Right lung (tissue), 5 donors: ENCODE results near the gene TNIK. TPM values are rescaled to one million over a fixed set of nuclear protein-coding genes. Genes with fewer than 3 reads are reported as not detected.
A peak's percentile ranks its signal among the peaks of the same experiment; 100 is the strongest.

Experiments
- DNase-seq, 2 donors: peaks; one replicate each; pipeline ENCODE4 v3.0.0-alpha.2; 2013
- polyA plus RNA-seq, 5 donors: library from polyadenylated mRNA; unstranded; fragments of 120-200 nt; gene quantifications; one replicate each; pipeline versions ENCODE4 v1.2.1 to v1.2.3, GENCODE V29; 2013; ENCODE audit warnings: inconsistent platforms in 1 of 5, low replicate concordance in 1 of 5; ENCODE audit not compliant: insufficient read length in 5 of 5, insufficient read depth in 1 of 5

The TNIK gene
- polyA plus RNA-seq, 5 donors, result 11.5 to 21.1 (median 16.2) TPM

DNA sequence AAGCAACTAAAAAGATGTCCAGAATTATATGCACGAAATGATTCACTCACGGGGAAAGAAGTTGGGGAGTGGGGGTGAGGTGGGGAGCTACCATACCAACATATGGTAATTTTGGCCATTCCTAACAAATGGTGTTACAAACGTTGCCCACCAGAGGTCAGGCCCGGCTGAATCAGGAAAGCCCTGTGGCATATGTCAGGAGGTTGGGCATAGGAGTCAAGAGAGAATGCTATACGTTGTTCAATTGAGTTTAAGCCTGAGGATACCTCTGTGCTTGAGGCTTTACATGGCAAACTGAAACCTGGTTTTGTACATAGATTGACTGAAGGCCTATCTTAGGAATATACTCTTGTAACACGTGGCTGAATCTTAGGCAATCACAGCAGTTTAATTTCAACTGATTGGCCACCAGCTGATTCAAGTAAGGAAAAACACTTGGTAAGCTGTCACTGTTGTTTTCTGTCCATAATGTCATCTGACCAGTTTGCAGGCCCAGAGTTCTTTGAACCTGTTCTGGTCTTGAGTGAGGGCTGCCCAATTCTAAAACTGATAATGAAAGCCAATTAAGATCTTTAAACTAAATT lies 410.3 kb downstream of the TNIK start:
- peak in 1 of 2 donors; percentile 46 for DNase-seq

- no peak for DNase-seq
Observed at GRCh38 chr3:171046760-171047159, 413.4 kb downstream of the TNIK start.

GRCh38 chr3:171044835-171045793 lies 415.1 kb downstream of the TNIK start:
- no peak for DNase-seq

GRCh38 chr3:171044384-171044783 lies 415.8 kb downstream of the TNIK start:
- no peak for DNase-seq

DNA sequence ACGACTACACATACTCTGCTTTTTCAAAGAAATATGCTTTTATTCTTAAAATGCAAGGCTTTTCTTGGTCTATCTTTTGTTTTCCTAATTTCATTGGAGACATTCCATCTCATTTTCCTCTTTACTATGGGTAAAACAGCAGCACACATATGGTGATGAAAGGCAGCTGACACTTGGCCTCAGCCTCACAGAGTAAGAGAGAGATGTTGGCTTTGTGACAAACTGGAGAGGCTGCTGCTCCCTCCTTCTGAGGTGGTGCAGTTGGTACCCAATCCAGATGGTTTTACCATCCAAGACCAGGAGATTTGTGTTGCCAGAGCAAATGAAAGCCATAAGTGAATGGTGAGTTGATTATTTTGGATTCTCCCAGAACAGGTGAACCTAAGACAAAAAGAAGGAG lies 420.5 kb downstream of the TNIK start:
- DNase-seq, result no peak

DNA sequence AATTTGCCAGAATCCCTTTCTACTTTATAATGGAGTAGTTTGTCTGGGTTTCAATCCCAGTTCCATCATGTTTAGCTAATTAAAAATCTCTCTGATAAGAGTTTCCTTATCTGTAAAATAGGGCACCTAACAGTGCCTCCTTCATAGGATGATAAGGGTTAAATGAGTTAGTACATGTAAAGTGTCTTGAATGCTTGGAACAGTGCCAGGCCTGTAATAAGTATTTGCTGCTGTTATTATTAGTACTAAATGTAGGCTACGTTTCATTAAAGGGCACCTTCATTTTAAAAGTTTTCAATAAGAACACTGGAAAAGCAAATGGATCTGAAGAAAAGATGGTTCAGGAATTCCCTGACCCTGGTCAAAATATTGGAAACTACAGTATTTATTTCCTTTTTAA lies 421.9 kb downstream of the TNIK start:
- DNase-seq, result no peak

DNA sequence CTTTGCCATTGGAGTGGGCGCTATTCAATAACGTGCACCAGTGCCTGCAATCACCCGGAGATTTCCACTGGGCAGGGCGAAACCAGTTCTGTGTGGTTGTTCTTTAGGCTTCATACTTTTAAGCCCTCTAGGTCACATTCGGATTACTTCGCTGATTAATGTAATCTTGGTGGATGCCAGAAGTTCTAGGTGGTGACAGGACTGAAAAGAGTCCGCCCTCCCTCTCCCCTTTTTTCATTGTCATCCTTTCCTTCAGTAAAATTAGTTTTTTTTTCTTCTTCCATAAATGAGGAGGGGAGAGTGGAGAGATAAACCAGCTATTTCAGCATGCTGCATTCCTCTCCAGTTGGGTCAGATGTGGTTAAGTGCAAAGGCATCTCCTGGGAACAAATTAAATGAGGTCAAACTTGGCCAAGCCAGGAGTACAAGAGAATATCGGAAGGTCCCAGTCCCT lies 431.4 kb downstream of the TNIK start:
- DNase-seq, result no peak

GRCh38 chr3:171028025-171028778 lies 432.0 kb downstream of the TNIK start:
- DNase-seq, result peak in 1 of 2 donors; percentile 35

DNA sequence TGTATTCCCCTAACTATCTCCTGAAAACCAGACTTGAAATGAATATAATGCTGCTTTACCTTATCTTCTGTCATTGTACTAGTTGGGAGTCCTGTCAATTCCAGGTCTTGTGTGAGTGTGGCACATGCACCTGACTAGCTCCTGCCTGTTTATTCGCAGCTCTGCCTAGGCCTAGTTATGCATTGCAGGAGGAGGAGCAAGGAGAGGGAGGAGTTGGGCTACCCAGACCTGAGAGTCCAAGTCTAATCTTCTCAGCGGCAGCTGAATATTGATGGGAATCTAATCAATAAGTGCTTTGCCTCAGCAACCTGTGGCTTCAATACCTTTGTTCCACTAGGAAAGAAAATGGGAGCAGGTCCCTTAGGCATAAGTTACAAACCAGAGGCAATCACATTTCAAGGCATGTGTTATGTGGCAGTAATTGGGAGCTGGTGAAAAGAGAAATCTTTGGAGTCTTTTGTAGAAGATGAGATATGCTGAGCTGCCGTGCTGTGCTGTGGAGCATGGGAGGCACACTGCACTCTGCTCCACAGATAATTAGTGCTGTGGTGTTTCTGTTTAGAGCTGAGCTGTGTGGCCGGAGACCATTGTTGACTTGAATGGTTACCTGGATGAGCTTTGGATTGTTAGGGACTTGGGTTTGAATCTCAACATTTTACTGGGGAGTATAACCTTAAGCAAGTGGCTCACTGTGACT lies 433.5 kb downstream of the TNIK start, which contains the start of gene SLC2A2:
SLC2A2 (minus strand) TSS at position 124 of the 697 bp plus-strand sequence; CDS start at position 74, 50 bp downstream.
- no peak for DNase-seq

GRCh38 chr3:171023566-171023965 lies 436.6 kb downstream of the TNIK start:
- no peak for DNase-seq

- no peak for DNase-seq
Observed at GRCh38 chr3:171021377-171021776, 438.8 kb downstream of the TNIK start.

DNA sequence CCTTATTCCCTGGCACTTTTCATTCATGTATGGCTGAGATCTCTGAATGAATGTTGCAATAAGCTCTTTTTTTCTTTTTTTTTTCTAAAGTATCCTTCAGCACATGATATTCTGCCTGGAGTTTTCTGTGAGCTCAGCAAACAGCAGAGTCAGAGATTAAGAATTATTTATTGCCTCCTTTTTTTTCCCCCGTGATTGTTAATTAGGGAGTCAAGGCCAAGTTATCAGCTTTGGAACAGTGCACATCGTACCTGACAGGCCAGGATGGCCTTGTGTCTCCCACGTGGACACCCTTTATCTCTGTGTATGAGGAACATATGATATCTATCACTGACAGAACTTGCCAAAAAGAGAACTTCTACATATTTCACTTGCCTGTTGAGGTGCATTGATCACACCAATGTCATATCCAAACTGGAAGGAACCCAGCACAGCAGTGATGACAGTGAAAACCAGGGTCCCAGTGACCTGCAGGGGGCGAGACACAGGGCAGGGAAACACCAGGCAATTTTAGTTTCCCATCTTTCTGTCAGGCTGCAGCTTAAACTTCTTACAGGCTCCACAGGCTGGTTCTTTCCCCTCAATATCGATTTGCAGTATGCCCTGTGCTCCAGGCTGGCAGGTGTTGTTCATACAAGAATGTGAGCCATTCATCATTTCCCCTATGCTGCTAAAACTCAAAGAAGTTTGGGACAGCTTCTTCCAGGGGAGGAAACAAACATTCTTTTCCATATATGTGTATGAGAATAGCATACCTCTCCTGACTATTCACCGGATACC lies 441.9 kb downstream of the TNIK start:
- DNase-seq, result no peak

DNA sequence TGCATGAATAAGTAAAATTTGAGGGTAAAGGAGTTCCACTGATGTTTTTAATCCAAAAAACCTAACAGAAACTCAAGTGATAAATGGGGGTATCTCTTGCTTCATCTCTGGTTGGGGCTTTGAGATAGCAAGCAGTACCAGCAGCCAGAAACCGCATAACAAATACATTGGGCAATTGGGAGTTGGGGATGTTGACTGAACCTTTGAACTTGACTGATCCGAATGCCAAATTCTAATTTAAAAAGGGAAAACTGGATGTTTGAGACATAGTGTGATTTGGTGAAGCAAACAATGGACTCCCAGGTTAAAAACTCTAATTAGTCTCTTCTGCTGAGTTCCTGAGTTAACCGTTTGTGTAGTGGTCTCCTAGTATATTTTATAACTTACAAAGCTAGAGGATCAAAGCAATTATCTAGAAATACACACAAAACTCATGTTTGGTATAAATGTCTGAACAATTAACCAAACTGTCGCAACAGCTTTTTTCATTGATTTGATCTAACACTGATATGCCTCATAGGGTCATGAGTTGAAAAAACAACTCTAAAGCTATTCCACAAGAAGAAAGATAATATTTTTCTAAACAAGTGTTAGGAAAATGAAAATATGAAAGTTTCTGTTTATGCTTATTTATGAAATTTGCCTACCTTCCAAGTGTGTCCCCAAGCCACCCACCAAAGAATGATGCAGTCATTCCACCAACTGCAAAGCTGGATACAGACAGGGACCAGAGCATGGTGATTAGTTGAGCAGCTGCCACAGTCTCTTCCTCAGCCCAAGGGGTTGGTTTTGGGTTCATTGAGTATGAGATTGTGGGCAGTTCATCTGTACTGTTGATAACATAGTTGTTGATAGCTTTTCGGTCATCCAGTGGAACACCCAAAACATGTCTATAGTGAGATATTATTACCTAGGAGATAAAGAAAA lies 446.1 kb downstream of the TNIK start:
- DNase-seq, result no peak

DNA sequence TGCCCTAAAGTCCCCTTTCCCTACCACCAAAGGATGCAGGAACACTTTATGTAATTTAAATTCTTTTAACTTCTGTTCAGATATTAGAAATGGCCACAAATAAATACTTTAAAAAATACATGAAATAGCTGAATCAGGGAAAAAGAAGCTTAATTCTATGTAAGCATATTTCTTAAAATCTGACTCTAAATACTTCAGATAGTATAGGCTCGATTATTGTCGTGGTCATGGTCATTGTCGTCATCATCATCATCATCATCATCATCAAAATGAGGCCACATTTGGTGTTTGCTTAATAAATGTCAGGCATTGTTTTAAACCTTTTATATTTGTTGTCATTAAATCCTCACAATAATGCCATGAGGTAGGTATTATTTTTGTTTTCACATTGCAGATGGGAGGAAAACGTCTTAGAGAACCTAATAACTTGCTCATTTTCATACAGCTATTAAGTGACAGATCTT lies 448.3 kb downstream of the TNIK start:
- DNase-seq, result no peak
